ENCODE results near the gene CD58.

Gene CD58

GRCh38 chr1:116493484-116494352 is 77.1 kb downstream of the CD58 start:
- no peak for DNase-seq

- DNase-seq = no peak
Observed at GRCh38 chr1:116493036-116493435, 77.8 kb downstream of the CD58 start.

- DNase-seq = peak in 1 of 56 donors; percentile 35
Observed at GRCh38 chr1:116492358-116492811, 78.4 kb downstream of the CD58 start.

- no peak for DNase-seq
Observed at GRCh38 chr1:116491700-116492357, 79.0 kb downstream of the CD58 start.

DNA sequence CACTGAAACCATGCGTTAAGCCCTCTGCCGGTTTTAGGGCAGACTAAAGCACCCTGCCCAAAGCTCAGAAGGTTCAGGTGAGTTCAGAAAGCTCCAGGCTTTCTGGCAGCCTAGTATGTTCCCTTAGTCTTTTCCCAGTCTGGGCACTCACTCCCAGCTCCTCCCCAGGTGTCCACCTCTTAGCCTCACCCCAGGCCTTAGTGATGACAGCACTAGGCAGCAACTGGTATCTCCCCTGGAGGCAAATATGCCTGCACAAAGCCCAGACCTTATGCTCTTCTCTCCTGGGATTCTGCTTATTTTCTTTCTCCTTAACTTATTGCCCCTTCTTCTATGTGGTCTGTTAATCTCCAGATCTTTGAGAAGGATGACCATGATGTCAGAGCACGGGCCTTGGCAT is 80.2 kb downstream of the CD58 start:
- DNase-seq = no peak

DNA sequence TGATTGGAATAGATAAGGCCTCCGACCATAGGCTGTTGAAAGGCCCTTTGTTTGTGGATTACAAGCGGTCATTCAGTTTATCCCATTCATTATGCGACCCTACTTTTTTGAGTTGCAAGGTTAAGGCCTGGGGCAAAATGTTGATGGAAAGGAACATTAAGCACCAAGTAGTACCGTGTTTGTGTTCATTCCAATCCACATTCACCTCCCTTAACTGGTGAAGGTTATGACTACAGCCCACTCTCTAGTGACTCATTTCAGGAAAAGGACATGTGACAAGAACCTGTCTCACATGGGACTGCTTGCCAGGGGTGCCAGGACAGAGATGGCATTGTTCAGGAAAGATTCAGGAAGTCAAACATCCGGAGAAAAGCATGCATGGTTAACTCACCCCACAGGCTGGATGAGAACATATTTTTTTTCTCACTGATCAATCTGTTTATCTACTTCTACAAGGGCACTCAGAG is 81.6 kb downstream of the CD58 start:
- DNase-seq = peak in 15 of 56 donors; percentile 11 to 65 (median 26)

GRCh38 chr1:116488071-116488470 is 82.8 kb downstream of the CD58 start:
- no peak for DNase-seq

- no peak for DNase-seq
Observed at GRCh38 chr1:116487583-116487982, 83.2 kb downstream of the CD58 start.

DNA sequence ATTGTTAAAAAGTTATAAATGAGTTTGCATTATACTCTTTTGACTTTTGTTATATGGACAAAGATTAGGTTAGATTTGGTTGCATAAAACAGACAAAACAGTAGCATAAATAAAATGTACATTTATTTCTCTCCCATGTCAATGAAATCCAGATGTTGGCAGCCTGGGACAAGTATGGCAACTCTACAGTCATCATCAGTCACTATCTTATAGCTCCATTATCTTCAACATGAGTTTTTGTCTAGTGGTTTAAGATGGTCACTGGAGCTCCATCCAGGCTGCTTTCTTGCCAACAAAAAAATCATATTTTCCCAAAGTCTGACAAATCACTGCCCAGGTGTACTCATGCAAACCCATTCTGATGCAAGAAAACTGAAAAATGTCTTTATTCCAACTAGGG is 83.8 kb downstream of the CD58 start:
- no peak for DNase-seq

DNA sequence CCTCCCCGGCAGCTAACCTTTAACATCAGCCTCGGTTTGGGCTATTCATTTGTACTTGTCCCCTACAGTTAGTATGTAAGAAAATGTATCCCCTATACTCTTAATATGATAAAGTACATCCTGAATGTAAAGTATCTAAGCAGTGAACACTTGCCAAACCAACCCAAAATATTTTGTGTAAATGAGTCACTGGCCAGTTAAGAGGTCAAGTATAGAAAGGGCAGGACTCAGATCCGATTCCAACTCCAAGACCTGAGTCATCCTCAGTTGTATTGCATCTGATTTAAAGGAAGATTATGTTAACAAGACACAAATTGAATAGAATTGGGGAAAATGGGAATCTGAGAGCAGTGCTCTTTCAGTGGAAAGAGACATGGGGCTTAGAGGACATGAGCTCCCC is 84.4 kb downstream of the CD58 start:
- DNase-seq = no peak

GRCh38 chr1:116485976-116486375 is 84.8 kb downstream of the CD58 start:
- DNase-seq = no peak

DNA sequence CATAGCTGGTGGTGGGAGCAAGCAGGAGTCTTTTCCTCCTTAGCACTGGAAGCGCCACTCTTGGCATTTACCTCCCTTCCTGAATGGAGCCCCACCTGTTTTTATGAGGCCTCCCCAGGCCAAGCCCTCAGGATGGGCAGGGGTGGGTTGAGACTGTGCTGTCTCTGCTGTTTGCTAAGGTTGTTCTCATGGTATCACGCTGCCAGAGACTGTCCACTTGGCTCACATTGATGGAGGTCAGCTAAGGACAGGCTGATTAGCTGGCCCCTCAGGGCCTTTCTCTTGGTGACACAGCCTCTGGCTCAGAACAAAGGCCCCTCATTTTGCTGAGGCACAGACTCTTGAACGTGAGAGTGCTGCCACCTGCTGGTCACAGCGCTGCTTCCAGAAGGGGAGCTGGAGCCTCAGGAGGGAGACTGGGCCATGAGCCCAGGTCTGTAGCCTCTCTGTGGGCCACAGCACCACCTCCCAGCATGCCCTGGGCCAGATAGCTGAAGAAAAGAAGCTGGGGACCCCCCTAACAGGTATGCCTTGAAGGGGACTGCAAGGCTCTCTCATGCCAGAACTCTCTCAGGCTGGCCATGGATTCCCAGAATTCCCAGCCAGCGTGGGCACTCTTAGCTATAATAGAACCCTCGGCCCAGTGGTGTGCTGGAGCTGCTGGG is 85.6 kb downstream of the CD58 start:
- peak; percentile 14 to 93 (median 68) for DNase-seq

GRCh38 chr1:116483481-116484309 is 87.1 kb downstream of the CD58 start:
- DNase-seq = peak in 3 of 56 donors; percentile 16 to 31 (median 26)

- no peak for DNase-seq
Observed at GRCh38 chr1:116482490-116482889, 88.3 kb downstream of the CD58 start.

GRCh38 chr1:116481934-116482333 is 88.9 kb downstream of the CD58 start:
- DNase-seq = no peak

- DNase-seq = no peak
Observed at GRCh38 chr1:116478621-116479020, 92.2 kb downstream of the CD58 start.

GRCh38 chr1:116477429-116477828 is 93.4 kb downstream of the CD58 start:
- no peak for DNase-seq

DNA sequence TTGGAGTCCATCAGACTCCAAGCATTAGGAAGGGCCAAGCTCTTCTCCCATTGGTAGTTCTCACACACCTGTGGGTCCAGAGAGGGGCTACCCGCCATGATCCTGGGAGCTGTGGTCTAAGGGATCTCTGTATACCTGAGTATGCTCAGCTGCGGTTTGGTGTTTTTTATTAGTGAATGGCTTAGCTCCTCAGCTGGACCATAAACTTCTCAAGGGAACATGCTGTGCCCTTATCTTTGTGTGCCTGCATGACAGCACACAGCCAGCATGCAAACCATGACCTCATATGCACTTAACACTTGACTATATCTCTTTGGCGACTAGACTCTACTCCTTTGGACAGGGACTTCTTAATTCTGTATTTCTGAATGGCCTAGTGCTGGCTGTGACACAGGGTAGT is 94.5 kb downstream of the CD58 start:
- no peak for DNase-seq

DNA sequence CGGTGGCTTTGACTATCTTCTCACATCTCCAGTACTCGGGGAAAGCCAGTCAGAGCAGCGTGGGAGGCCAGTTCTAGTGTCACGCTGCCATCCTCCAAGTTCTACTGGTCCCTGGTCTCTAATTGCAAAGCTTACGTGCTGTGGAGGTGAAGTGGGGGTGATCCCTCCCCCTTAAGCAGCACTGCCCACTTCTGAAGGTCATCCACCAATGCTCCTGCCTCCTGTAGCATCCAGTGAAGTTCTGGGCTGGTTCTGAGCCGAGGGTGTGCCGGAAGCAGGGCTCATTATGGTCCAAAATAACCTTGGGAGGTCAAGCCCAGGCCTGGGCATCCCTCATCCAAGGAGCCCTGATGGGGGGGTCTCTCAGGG is 95.0 kb downstream of the CD58 start:
- DNase-seq = no peak

DNA sequence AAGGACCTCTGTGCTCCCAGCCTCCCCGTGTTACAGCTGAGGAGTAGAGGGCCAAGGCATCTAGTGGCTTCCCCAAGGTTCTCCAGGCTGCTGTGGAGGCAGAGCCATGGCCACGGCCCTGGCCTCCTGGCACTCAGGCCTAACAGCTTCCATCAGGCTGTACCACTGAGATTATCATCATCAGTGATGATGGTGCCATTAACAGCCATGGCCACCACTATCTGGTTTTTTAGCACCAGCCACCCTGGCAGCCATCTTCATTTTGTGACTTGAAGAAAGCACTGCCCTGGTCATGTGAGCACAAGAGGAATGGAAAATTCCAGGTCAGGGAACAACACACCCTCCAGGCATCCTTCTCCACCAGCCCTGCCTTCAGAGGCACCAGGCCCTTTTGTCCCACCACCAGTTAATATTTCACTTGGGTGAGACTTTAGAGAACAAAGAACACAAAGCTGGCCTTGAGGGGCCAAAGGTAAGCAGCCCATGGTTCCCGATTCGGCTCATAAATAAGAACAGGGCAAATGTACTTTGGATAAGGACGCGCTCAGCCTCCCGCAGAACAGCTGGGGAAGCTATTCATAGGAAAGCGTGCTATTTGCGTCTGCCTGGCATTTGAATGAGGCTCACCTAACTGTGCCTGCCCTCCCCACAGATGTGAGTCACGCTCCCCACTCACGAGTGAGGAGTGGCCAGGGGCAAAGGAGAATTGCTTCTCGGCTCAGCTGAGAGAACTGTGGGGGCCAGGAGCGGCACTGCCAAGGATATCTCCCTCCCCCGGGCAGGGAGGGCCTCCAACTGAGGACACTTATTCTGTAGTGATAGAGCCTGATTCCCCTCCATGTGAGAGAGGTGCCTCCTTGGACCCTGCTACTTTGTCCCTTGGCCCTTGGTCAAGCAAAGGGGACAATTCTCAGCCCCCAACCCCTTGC is 95.6 kb downstream of the CD58 start:
- DNase-seq = peak in 2 of 56 donors; percentile 21 to 38
